ENCODE results near the gene CTPS1. TPM values are rescaled to one million over a fixed set of nuclear protein-coding genes. Genes with fewer than 3 reads are reported as not detected.

The CTPS1 gene
- total RNA-seq, 4 donors from 2014 or later = 19.6 to 47.4 (median 36.5) TPM

DNA sequence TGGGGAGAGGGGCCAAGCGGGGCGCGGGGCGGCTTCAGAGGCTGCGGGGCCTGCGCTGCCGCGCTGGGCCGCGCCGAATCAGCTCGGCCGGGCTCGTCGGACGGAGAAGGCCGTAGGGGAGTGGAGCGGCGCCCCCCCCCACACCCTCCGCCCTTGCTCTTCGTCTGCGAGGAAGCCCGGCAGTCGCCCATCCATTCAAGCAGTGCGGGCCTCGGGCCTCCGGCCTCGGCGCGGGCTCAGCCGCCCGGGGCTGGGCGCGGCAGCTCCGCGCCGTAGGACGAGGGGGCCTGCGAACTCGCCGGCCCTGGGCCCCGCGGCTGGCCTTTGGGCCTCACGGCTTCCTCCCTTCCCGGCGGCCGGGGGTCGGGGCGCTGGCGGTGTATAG lies 564 bp downstream of the CTPS1 start:
- Histone ChIP-seq H3K4me3 (peak overlapping the region; percentile 60 to 76), H3K9me3 (no peaks in the 10 kb centered on the region), H3K27me3 (no peaks in the 10 kb centered on the region), H3K27ac (peak overlapping the region; percentile 63 to 95 (median 92)), H3K4me1 (peaks cover 0 to 62% (median 17%) of the 10 kb centered on the region in 3 donors), H3K36me3 (peaks cover 0 to 12% of the 10 kb centered on the region in 2 donors)
- WGBS, 2 donors (ENCODE audit: low coverage in 1 of 2) = 10% methylated on average over 2 of the region's 50 CpGs; no CpG with 5 or more reads in 1 of the 2 donors
- TF ChIP-seq, protein P1, sequence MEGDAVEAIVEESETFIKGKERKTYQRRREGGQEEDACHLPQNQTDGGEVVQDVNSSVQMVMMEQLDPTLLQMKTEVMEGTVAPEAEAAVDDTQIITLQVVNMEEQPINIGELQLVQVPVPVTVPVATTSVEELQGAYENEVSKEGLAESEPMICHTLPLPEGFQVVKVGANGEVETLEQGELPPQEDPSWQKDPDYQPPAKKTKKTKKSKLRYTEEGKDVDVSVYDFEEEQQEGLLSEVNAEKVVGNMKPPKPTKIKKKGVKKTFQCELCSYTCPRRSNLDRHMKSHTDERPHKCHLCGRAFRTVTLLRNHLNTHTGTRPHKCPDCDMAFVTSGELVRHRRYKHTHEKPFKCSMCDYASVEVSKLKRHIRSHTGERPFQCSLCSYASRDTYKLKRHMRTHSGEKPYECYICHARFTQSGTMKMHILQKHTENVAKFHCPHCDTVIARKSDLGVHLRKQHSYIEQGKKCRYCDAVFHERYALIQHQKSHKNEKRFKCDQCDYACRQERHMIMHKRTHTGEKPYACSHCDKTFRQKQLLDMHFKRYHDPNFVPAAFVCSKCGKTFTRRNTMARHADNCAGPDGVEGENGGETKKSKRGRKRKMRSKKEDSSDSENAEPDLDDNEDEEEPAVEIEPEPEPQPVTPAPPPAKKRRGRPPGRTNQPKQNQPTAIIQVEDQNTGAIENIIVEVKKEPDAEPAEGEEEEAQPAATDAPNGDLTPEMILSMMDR (IDR thresholded peaks at IDR 0.05) = no peak
- TF ChIP-seq POLR2AphosphoS5 (IDR thresholded peaks at IDR 0.05) = no peak
- TF ChIP-seq EP300 (IDR thresholded peaks at IDR 0.05) = no peak
- TF ChIP-seq POLR2A (IDR thresholded peaks at IDR 0.05) = no peak
- ATAC-seq = peak; percentile 38

DNA sequence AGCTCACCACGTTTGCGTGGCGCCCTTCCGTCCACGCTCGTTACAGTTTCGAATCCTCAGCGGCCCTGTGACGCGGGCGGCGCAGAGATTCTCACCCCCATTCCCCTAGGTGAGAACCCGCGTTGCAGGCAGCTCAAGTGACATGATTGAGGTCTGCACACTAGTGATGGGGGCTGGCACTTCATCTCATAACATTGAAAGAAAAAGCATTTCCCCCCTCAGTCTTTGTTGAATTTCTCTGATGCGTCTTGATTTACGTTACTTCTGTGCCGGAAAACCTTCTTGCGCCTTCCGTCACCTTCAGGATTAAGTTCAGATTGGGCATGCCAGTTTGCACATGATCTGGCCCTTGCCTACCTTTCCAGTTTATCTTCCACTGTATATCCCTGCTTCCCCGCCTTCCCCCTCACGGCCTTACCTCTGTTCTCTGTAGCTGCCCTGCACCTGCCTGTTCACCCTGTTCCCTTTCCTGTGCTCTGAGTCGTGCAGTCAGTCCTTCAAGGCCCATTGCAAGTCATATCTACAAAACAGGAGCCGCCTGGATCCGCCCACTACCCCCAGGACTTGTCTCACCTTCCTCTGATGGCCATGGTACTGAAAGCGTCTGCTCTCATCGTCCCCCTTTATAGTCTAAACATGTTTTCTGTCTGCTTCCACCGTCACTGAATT lies 1.1 kb downstream of the CTPS1 start:
- Histone ChIP-seq H3K27me3 (no peaks in the 10 kb centered on the region), H3K9me3 (no peaks in the 10 kb centered on the region), H3K4me1 (peaks cover 0 to 67% (median 17%) of the 10 kb centered on the region in 3 donors), H3K4me3 (peak overlapping the region; percentile 60 to 76), H3K27ac (peak overlapping the region; percentile 63 to 95 (median 92)), H3K36me3 (peaks cover 0 to 17% of the 10 kb centered on the region in 2 donors)
- TF ChIP-seq, protein P1 (IDR thresholded peaks at IDR 0.05) = no peak
- TF ChIP-seq POLR2AphosphoS5 (IDR thresholded peaks at IDR 0.05) = no peak
- no peak for TF ChIP-seq POLR2A (IDR thresholded peaks at IDR 0.05)
- TF ChIP-seq EP300 (IDR thresholded peaks at IDR 0.05) = no peak
- 24% methylated on average over 13 to 23 of the region's 27 CpGs for WGBS, 2 donors (ENCODE audit: low coverage in 1 of 2)
- no peak for ATAC-seq

DNA sequence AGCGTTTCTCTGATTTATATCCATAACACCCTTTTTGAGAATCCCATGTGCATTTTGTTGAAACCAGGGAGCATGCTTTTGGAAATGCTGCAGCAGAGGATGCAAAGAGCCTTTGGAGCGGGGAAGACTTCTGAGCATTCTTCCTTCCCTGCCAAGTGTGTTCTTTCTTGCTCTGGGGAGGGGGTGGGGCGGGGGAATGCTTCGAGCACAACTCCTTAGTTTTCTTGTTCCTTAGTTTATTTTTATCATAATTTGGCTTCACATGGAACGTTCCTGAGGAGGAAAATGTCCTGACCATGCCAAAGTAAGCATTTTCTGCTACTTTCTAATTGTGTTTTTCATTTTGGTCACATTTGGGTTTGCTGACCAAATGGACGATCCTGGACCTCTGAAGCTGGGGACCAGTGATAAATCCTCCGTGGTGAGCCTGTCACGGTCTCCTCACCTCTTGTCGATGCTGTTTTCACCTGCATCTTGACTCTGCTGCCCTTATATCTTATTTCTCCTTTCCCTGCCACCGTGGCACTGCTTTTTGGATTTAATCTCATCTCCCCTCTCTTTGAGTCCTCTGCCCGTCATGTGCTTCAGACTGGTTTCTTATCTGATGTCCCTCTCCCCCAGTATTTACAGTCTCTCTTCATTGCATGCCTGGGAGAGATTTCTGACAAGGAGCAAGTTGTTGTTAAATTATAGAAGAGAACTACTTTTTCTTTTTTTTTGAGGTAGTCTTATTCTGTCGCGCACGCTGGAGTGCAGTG lies 2.4 kb downstream of the CTPS1 start:
- peaks cover 0 to 73% (median 17%) of the 10 kb centered on the region in 3 donors for H3K4me1 ChIP-seq
- peak overlapping the region; percentile 1 to 76 for H3K4me3 ChIP-seq
- H3K27me3 ChIP-seq = no peaks in the 10 kb centered on the region
- WGBS, 2 donors (ENCODE audit: low coverage in 1 of 2) = 27 to 29% methylated on average over 9 to 14 of the region's 14 CpGs
- peak overlapping the region; percentile 67 to 95 (median 92) for H3K27ac ChIP-seq
- TF ChIP-seq, protein P1 (IDR thresholded peaks at IDR 0.05) = no peak
- no peaks in the 10 kb centered on the region for H3K9me3 ChIP-seq
- peaks cover 0 to 30% of the 10 kb centered on the region in 2 donors for H3K36me3 ChIP-seq
- ATAC-seq = no peak

DNA sequence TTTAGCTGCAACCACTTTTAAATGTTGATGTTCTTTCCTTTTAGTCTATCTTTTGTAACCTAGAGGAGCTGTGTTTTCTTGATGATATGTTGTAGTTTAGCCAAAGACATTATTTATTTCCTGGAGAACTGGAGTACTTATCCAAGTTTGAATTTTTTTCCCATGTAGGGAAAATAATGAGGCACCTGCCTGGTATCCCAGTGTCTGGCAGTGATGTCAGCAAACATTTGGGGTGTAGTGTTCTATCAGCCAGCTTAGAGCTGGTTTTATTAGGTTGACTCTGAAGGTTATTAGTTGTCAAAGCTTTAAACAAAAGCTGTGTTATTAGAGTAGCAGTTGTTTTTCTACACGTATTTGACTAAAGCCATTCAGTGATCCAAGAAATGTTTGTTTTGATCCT lies 3.2 kb downstream of the CTPS1 start:
- TF ChIP-seq POLR2AphosphoS5 (IDR thresholded peaks at IDR 0.05) = peak; percentile 68
- TF ChIP-seq EP300 (IDR thresholded peaks at IDR 0.05) = no peak
- no peak for TF ChIP-seq POLR2A (IDR thresholded peaks at IDR 0.05)
- H3K27me3 ChIP-seq = no peaks in the 10 kb centered on the region
- WGBS, 2 donors (ENCODE audit: low coverage in 1 of 2) = 15 to 25% methylated on average over 1 of the region's 1 CpG
- H3K36me3 ChIP-seq = peaks cover 0 to 39% of the 10 kb centered on the region in 2 donors
- peak overlapping the region; percentile 57 to 95 (median 80) for H3K27ac ChIP-seq
- H3K9me3 ChIP-seq = no peaks in the 10 kb centered on the region
- peaks cover 0 to 73% (median 17%) of the 10 kb centered on the region in 3 donors for H3K4me1 ChIP-seq
- ATAC-seq = no peak
- H3K4me3 ChIP-seq = no peak overlapping the region

DNA sequence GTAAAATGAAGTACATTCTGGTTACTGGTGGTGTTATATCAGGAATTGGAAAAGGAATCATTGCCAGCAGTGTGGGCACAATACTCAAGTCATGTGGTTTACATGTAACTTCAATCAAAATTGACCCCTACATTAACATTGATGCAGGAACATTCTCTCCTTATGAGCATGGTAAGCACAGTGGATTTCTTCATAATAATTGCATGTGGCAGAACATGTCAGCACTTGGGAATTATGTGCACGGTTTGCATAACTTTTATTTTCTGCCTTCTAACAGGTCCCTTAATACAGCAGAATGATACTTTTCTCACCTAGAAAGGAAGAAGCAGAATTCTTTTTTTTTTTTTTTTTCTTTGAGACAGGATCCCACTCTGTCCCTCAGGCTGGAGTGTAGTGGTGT lies 3.8 kb downstream of the CTPS1 start:
- peaks cover 0 to 44% of the 10 kb centered on the region in 2 donors for H3K36me3 ChIP-seq
- H3K4me1 ChIP-seq = peaks cover 0 to 71% (median 17%) of the 10 kb centered on the region in 3 donors
- ATAC-seq = no peak
- no peak overlapping the region for H3K4me3 ChIP-seq
- H3K27me3 ChIP-seq = no peaks in the 10 kb centered on the region
- peak overlapping the region in 3 of 4 donors; percentile 57 to 95 (median 92) for H3K27ac ChIP-seq
- TF ChIP-seq, protein P1 (IDR thresholded peaks at IDR 0.05) = no peak
- no peak for TF ChIP-seq POLR2A (IDR thresholded peaks at IDR 0.05)
- TF ChIP-seq EP300 (IDR thresholded peaks at IDR 0.05) = no peak
- TF ChIP-seq POLR2AphosphoS5 (IDR thresholded peaks at IDR 0.05) = peak; percentile 73
- no peaks in the 10 kb centered on the region for H3K9me3 ChIP-seq
- WGBS, 2 donors (ENCODE audit: low coverage in 1 of 2) = 50 to 80% methylated on average over 1 of the region's 1 CpG

All from gastroesophageal sphincter (tissue), 4 donors.